HCT116 (cell line): ENCODE results near the gene OR13C4.

Source experiments
- CEBPB ChIP-seq: IDR thresholded peaks from 2 replicates; pipeline ENCODE4 v1.6.1; 2012; ENCODE audit warnings: low read depth
- CTCF ChIP-seq, 3 experiments: fragments of 200-600 bp in 1 of 3; sonication (generic) in 1 of 3; IDR thresholded peaks in 2 of 3; conservative IDR thresholded peaks in 1 of 3; 2 replicates each; pipeline ENCODE4 v1.5.1; 2012 to 2017; ENCODE audit warnings: low read depth in 2 of 3, low read length in 2 of 3, antibody characterized with exemption in 1 of 3, borderline replicate concordance in 1 of 3, control low read depth in 1 of 3, mild to moderate bottlenecking in 1 of 3, mixed read lengths in 1 of 3, mixed run types in 1 of 3, moderate library complexity in 1 of 3; ENCODE audit not compliant: insufficient read depth in 1 of 3
- EZH2phosphoT487 ChIP-seq: fragments of 200-600 bp; IDR thresholded peaks from 2 replicates; pipeline ENCODE4 v1.6.1; 2018; ENCODE audit warnings: antibody characterized with exemption, borderline replicate concordance
- JUND ChIP-seq: IDR thresholded peaks from 2 replicates; pipeline ENCODE4 v1.6.1; 2012
- POLR2AphosphoS5 ChIP-seq: IDR thresholded peaks from 2 replicates; pipeline ENCODE4 v1.6.1; 2011; ENCODE audit warnings: mild to moderate bottlenecking, low read depth, low read length, moderate library complexity
- TCF7L2 ChIP-seq: IDR thresholded peaks from 2 replicates; pipeline ENCODE4 v1.7.0; 2011; ENCODE audit warnings: borderline replicate concordance, inconsistent platforms; ENCODE audit not compliant: insufficient read depth, insufficient read length; ENCODE audit errors: extremely low read depth

- TF ChIP-seq CEBPB (no peak), JUND (no peak), TCF7L2 (no peak), CTCF (IDR thresholded peaks at IDR 0.05 in 2 of 3, conservative IDR thresholded peaks at IDR 0.05 in 1 of 3; ENCODE audit: borderline replicate concordance in 1 of 3, insufficient read depth in 1 of 3, low read depth in 2 of 3, low read length in 2 of 3) (no peak), EZH2phosphoT487 (no peak), POLR2AphosphoS5 (no peak)
Measured at GRCh38 chr9:104485014-104485413, 42.0 kb downstream of the OR13C4 start.
